Heart left ventricle (tissue), 13 donors: ENCODE results near the gene UROC1.

Experiments used
- POLR2A ChIP-seq, 2 donors: fragments of 450-650 bp; IDR thresholded peaks; one replicate each; pipeline ENCODE4 v1.6.1; 2017; ENCODE audit warnings: antibody characterized with exemption in 2 of 2, mild to moderate bottlenecking in 2 of 2, moderate library complexity in 2 of 2
- TF ChIP-seq, protein P1 (sequence below), 12 donors: fragments of 200-600 bp; sonication (generic) in 4 of 12; IDR thresholded peaks; one replicate each; pipeline versions ENCODE4 v1.5.0 to v1.8.0; 2018 to 2022; ENCODE audit warnings: antibody characterized with exemption in 12 of 12, mild to moderate bottlenecking in 5 of 12
- donor health status: ischemic (EF 13 %, LVEDD 7.1; RV severe dilation, severe dysfunction).
- donor health status: DM: no; HTN: yes; CAD: no.
- donor health status: DM: no; HTN: no; CAD: no.
- donor health status: ischemic (EF 25% LVEDD 6.9; RV normal size, moderate dysfunction).
- donor health status: ischemic (EF 25% LVEDD 5.7; RV mildly dilated, moderate dysfunction).
- donor health status: ischemic (EF 35%, LVEDD 5.7; RV mildly dilated, moderate dysfunction).
- donor health status: nonischemic (EF 11% LVEDD 7.7; RV severe dilation, severe dysfunction).
- donor health status: DM: yes; HTN: yes; CAD: no.
- donor health status: PGD.
- donor health status: ischemic (EF 29% LVEDD 5.4; RV normal size, mild dysfunction).
- donor health status: nonischemic (EF 23%, LVEDD 6.1; RV moderate dilation, normal function).

DNA sequence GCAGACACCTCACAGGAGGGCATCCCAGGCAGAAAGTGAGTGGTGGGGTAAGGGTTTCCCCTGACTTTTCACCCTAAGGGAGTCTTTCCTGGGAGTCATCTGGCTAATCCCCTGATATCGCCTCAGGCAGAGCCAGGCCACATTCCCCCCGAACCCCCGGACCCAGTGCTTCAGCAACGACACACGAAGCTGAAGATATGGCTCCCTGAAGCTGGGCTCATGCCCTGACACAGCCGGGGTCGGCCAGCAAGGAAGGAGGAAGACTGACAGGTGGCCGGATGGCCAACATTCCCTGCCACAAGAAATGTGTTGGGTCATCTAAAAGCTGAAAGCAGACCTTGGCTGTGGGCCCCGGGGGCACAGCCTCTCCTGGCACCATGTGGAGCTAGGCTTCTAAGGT is 20.7 kb upstream of the UROC1 start:
- no peak for TF ChIP-seq POLR2A (IDR thresholded peaks at IDR 0.05)
- TF ChIP-seq, protein P1, sequence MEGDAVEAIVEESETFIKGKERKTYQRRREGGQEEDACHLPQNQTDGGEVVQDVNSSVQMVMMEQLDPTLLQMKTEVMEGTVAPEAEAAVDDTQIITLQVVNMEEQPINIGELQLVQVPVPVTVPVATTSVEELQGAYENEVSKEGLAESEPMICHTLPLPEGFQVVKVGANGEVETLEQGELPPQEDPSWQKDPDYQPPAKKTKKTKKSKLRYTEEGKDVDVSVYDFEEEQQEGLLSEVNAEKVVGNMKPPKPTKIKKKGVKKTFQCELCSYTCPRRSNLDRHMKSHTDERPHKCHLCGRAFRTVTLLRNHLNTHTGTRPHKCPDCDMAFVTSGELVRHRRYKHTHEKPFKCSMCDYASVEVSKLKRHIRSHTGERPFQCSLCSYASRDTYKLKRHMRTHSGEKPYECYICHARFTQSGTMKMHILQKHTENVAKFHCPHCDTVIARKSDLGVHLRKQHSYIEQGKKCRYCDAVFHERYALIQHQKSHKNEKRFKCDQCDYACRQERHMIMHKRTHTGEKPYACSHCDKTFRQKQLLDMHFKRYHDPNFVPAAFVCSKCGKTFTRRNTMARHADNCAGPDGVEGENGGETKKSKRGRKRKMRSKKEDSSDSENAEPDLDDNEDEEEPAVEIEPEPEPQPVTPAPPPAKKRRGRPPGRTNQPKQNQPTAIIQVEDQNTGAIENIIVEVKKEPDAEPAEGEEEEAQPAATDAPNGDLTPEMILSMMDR (IDR thresholded peaks at IDR 0.05) = no peak
